GM12878 (cell line): ENCODE measurements around the gene ARAP2. TPM values are rescaled to one million over a fixed set of nuclear protein-coding genes. Genes with fewer than 3 reads are reported as not detected.

Experiments
- ATAC-seq: fragments of 200-7000 bp; cut with Tn5 transposase; 3 replicates; pipeline ENCODE4 v1.9.1; 2020; ENCODE audit warnings: mild to moderate bottlenecking, moderate library complexity
- BruUV-seq: library from RNA; stranded (reverse); fragments of 400-500 nt; replicated peaks from 2 replicates; lab custom pipeline; 2021; lab: Mats Ljungman, UMichigan
- CTCF ChIA-PET: fragments of 300-600 bp; sonication (Branson Sonifier 250); formaldehyde crosslinking; extraction: SDS; loops from one replicate; lab custom pipeline; 2021; ENCODE audit warnings: inconsistent platforms; lab: Yijun Ruan, JAX
- POLR2A ChIA-PET: fragments of 350-600 bp; formaldehyde crosslinking; extraction: SDS; loops from one replicate; lab custom pipeline; 2021; ENCODE audit warnings: inconsistent platforms; lab: Charles Lee
- RAD21 ChIA-PET: fragments of 300-600 bp; sonication (Branson Sonifier 250); formaldehyde crosslinking; loops from one replicate; lab custom pipeline; 2023; ENCODE audit warnings: antibody characterized with exemption; ENCODE audit not compliant: unreplicated experiment; lab: Charles Lee
- SMC1A ChIA-PET: fragments of 300-600 bp; sonication (Branson Sonifier 250); formaldehyde crosslinking; loops from one replicate; lab custom pipeline; 2023; ENCODE audit not compliant: unreplicated experiment, uncharacterized antibody; lab: Charles Lee
- DNase-seq: peaks from one replicate; pipeline ENCODE4 v3.0.0-alpha.2; 2011; ENCODE audit warnings: low read depth, low spot score
- FAIRE-seq: peaks from 3 replicates; lab custom pipeline; 2011; peaks lifted over from hg19 to GRCh38; lab: Jason Lieb, UNC
- H2AFZ ChIP-seq: 2 replicates; pipeline ENCODE4 v1.6.0; 2011; ENCODE audit warnings: low read depth, low read length, control low read depth; ENCODE audit not compliant: control insufficient read depth
- H3K27ac ChIP-seq: 2 replicates; pipeline ENCODE4 v1.5.1; 2011; ENCODE audit warnings: control low read depth; ENCODE audit not compliant: control insufficient read depth, insufficient read depth
- H3K27me3 ChIP-seq, 2 experiments: replicated peaks in 1 of 2; 2 replicates each; pipeline versions ENCODE4 v1.6.0 to v1.6.1; 2011; ENCODE audit warnings: low read length in 1 of 2; ENCODE audit not compliant: control insufficient read depth in 2 of 2, insufficient read depth in 2 of 2
- H3K36me3 ChIP-seq, 2 experiments: 2 replicates each; pipeline ENCODE4 v1.5.1; 2011; ENCODE audit warnings: low read length in 1 of 2; ENCODE audit not compliant: control insufficient read depth in 2 of 2, insufficient read depth in 2 of 2
- H3K4me1 ChIP-seq: 2 replicates; pipeline ENCODE4 v1.6.1; 2011; ENCODE audit warnings: mild to moderate bottlenecking, low read length, moderate library complexity, mixed read lengths; ENCODE audit not compliant: control insufficient read depth, insufficient read depth
- H3K4me2 ChIP-seq: 2 replicates; pipeline ENCODE4 v1.6.0; 2011; ENCODE audit warnings: control low read depth; ENCODE audit not compliant: control insufficient read depth, insufficient read depth
- H3K4me3 ChIP-seq: fragments of 200-600 bp; sonication (generic); 2 replicates; pipeline ENCODE4 v1.5.1; 2016
- H3K79me2 ChIP-seq: 2 replicates; pipeline ENCODE4 v1.6.0; 2011; ENCODE audit warnings: low read length; ENCODE audit not compliant: control insufficient read depth, insufficient read depth
- H3K9ac ChIP-seq: 2 replicates; pipeline ENCODE4 v1.8.0; 2011; ENCODE audit warnings: low read length, control low read depth, mixed read lengths; ENCODE audit not compliant: control insufficient read depth, insufficient read depth
- H3K9me3 ChIP-seq: replicated peaks from 3 replicates; pipeline ENCODE4 v1.5.1; 2011; ENCODE audit warnings: mild to moderate bottlenecking, low read length; ENCODE audit not compliant: control insufficient read depth, insufficient read depth
- H4K20me1 ChIP-seq: 2 replicates; pipeline ENCODE4 v1.6.0; 2011; ENCODE audit not compliant: control insufficient read depth, insufficient read depth
- ATF3 ChIP-seq: IDR thresholded peaks from 2 replicates; pipeline ENCODE4 v1.6.1; 2011; ENCODE audit warnings: low read depth, mild to moderate bottlenecking, low read length, moderate library complexity, borderline replicate concordance; ENCODE audit errors: extremely low read depth
- BCL11A ChIP-seq: IDR thresholded peaks from 2 replicates; pipeline ENCODE4 v1.6.1; 2011; ENCODE audit warnings: low read depth, low read length
- BCL3 ChIP-seq: IDR thresholded peaks from 2 replicates; pipeline ENCODE4 v1.6.1; 2011; ENCODE audit warnings: borderline replicate concordance, low read depth, mild to moderate bottlenecking, moderate library complexity, low read length; ENCODE audit not compliant: insufficient read depth, poor library complexity, severe bottlenecking
- CBX3 ChIP-seq: fragments of 200-600 bp; sonication (generic); IDR thresholded peaks from 2 replicates; pipeline ENCODE4 v1.6.1; 2016; ENCODE audit warnings: low read depth, borderline replicate concordance
- CHD2 ChIP-seq: IDR thresholded peaks from 2 replicates; pipeline ENCODE4 v1.6.1; 2011; ENCODE audit warnings: low read depth, low read length, improper control_type of control experiment, borderline replicate concordance
- E2F8 ChIP-seq: fragments of 450-650 bp; IDR thresholded peaks from 2 replicates; pipeline ENCODE4 v1.6.1; 2018; ENCODE audit warnings: mild to moderate bottlenecking, low read depth, moderate library complexity; ENCODE audit not compliant: partially characterized antibody
- FOXK2 ChIP-seq: fragments of 450-650 bp; IDR thresholded peaks from 2 replicates; pipeline ENCODE4 v1.6.1; 2017; ENCODE audit warnings: mild to moderate bottlenecking, moderate library complexity
- HDAC6 ChIP-seq: fragments of 200-600 bp; sonication (generic); IDR thresholded peaks from one replicate; pipeline ENCODE4 v1.8.0; 2017; ENCODE audit warnings: antibody characterized with exemption; ENCODE audit not compliant: unreplicated experiment
- HDGF ChIP-seq: fragments of 450-650 bp; IDR thresholded peaks from 2 replicates; pipeline ENCODE4 v1.6.1; 2016; ENCODE audit warnings: antibody characterized with exemption
- HSF1 ChIP-seq: fragments of 150-350 bp; IDR thresholded peaks from 2 replicates; pipeline ENCODE4 v1.6.1; 2014; ENCODE audit warnings: mild to moderate bottlenecking, low read depth, low read length
- KDM1A ChIP-seq: fragments of 200-600 bp; sonication (generic); IDR thresholded peaks from 2 replicates; pipeline ENCODE4 v1.6.1; 2016; ENCODE audit warnings: borderline replicate concordance
- MTA3 ChIP-seq: IDR thresholded peaks from 2 replicates; pipeline ENCODE4 v1.6.1; 2012; ENCODE audit warnings: low read length, inconsistent platforms, borderline replicate concordance
- MXI1 ChIP-seq: fragments of 150-350 bp; IDR thresholded peaks from 2 replicates; pipeline ENCODE4 v1.6.1; 2011; ENCODE audit warnings: low read depth, mild to moderate bottlenecking, inconsistent platforms, low read length, improper control_type of control experiment
- NRF1 ChIP-seq: conservative IDR thresholded peaks from 2 replicates; pipeline ENCODE4 v1.6.1; 2011; ENCODE audit warnings: mild to moderate bottlenecking, low read depth, low read length, improper control_type of control experiment
- RAD51 ChIP-seq: fragments of 450-650 bp; IDR thresholded peaks from 2 replicates; pipeline ENCODE4 v1.6.1; 2016; ENCODE audit warnings: moderate library complexity, mild to moderate bottlenecking, inconsistent platforms
- RBBP5 ChIP-seq: fragments of 200-600 bp; sonication (generic); conservative IDR thresholded peaks from 2 replicates; pipeline ENCODE4 v1.6.1; 2016
- TCF12 ChIP-seq: IDR thresholded peaks from 2 replicates; pipeline ENCODE4 v1.6.1; 2011; ENCODE audit warnings: low read depth, mild to moderate bottlenecking, low read length
- ZNF217 ChIP-seq: fragments of 450-650 bp; IDR thresholded peaks from 2 replicates; pipeline ENCODE4 v1.6.1; 2017; ENCODE audit warnings: antibody characterized with exemption, mild to moderate bottlenecking
- in situ Hi-C: fragments of 300-500 bp; cut with MboI; formaldehyde crosslinking; loops from 9 replicates; pipeline ENCODE4 v1.14.3; 2018; ENCODE audit warnings: mixed read lengths
- intact Hi-C: fragments of 100-400 bp; cut with micrococcal nuclease; formaldehyde crosslinking; loops from one replicate; pipeline ENCODE4 v1.14.2; 2022; ENCODE audit not compliant: unreplicated experiment
- polyA plus RNA-seq, 11 experiments: library from polyadenylated mRNA; depleted of rRNA in 4 of 11; unstranded in 6 of 11; stranded (reverse) in 5 of 11; fragments of >200 nt; fragmentation: Nextera tagmentation in 4 of 11; fragmentation: Illumina TruSeq in 1 of 11; extraction: Ambion mirVana in 4 of 11; extraction: Trizol in 1 of 11; gene quantifications; 1 replicate in 1 of 11; 2 replicates in 10 of 11; pipeline versions ENCODE4 v1.2.1 to v1.2.3, GENCODE V29; 2011 to 2016; ENCODE audit warnings: inconsistent platforms in 2 of 11, missing spikeins in 2 of 11, low read depth in 1 of 11
- total RNA-seq, 4 experiments: library from RNA; depleted of rRNA in 3 of 4; stranded (reverse); fragments of >200 nt in 3 of 4; fragmentation: Illumina TruSeq in 1 of 4; extraction: Trizol in 1 of 4; gene quantifications; 2 replicates each; pipeline versions ENCODE4 v1.2.1 to v1.2.3, GENCODE V29; 2013 to 2021

The ARAP2 gene
- total and polyA plus RNA-seq, 10 of the 15 experiments (the other 5 are each of a cell fraction or from before 2014, with no cell fraction given): 5.4 to 36.1 (median 12.2) TPM

GRCh38 chr4:36174570-36174969 is 69.7 kb downstream of the ARAP2 start (continued):
- TF ChIP-seq E2F8: no peak
- TF ChIP-seq CHD2: no peak
- no peak for TF ChIP-seq TCF12
- no peak for TF ChIP-seq HDGF
- TF ChIP-seq RBBP5: no peak
- TF ChIP-seq NRF1: no peak
- TF ChIP-seq HSF1: no peak
- TF ChIP-seq MTA3: no peak

- H3K9me3 ChIP-seq: no peaks in the 10 kb centered on the region
- no peaks in the 10 kb centered on the region for H3K4me1 ChIP-seq
- no peaks in the 10 kb centered on the region for H4K20me1 ChIP-seq
- no peak for ATAC-seq
- RAD21 ChIA-PET: interaction anchor here (2.1 kb wide), 1 partner anchor 225 kb away, joined by 6 read pairs; no protein-coding TSS in a partner anchor
- H3K27me3 ChIP-seq: no peaks in the 10 kb centered on the region
- SMC1A ChIA-PET: interaction anchor here (1.0 to 1.5 kb wide), 5 partner anchors 13 to 226 kb away, joined by 3 to 6 read pairs (median 4); no protein-coding TSS in a partner anchor
- no peaks in the 10 kb centered on the region for H3K79me2 ChIP-seq
- H3K4me2 ChIP-seq: no peak overlapping the region
- CTCF ChIA-PET: interaction anchor here (0.9 to 1.1 kb wide), 4 partner anchors 9 to 1170 kb away, joined by 3 to 4 read pairs (median 3); no protein-coding TSS in a partner anchor
- no peak overlapping the region for H3K4me3 ChIP-seq
- H3K36me3 ChIP-seq: no peaks in the 10 kb centered on the region; a peak in 1 of 4 replicates
- no peak for FAIRE-seq
- no peak overlapping the region for H3K9ac ChIP-seq
- no TSS peak for BruUV-seq
- no peak overlapping the region for H2AFZ ChIP-seq
- no peak for DNase-seq
- in situ Hi-C loops: no loop called here
- intact Hi-C loops: no loop called here
- POLR2A ChIA-PET: no interaction called here
- no peak overlapping the region for H3K27ac ChIP-seq
- TF ChIP-seq HDAC6 (no peak), KDM1A (no peak), CBX3 (no peak), BCL3 (no peak), BCL11A (no peak), ZNF217 (no peak), RAD51 (no peak), FOXK2 (no peak), MXI1 (no peak), ATF3 (no peak)
These were observed 70.4 kb downstream of the ARAP2 start for GRCh38 chr4:36173905-36174304.
